Measurements from ENCODE around the gene SCNN1A. TPM values are rescaled to one million over a fixed set of nuclear protein-coding genes. Genes with fewer than 3 reads are reported as not detected.

The SCNN1A gene
- total and polyA plus RNA-seq, 2 experiments from 2014 or later: 21.7 to 28.4 TPM

DNA sequence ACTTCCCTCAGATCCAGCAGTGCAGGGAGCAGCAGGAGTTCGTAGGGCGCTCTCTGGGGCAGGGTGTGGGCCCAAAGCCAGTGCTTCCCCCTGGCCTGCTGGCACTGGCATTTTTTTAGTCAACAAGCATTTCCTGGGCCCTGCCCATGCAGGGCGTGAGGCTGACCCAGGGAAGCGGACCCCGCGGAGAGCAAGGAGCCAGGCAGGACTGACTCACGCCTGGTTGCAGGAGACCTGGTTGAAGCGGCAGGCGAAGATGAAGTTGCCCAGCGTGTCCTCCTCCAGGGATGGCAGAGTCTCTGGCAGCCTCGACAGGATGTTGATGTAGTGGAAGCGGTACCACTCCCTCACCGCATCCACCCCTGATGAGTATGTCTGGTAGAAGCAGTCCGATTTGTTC, 13.5 kb downstream of the SCNN1A start:
- no peak overlapping the region for H3K27ac ChIP-seq
- no peak overlapping the region for H2AFZ ChIP-seq
- H3K9me2 ChIP-seq (replicated peaks; ENCODE audit: insufficient read depth): no peaks in the 10 kb centered on the region
- no peak overlapping the region for H3K4me2 ChIP-seq
- H3K36me3 ChIP-seq (replicated peaks; ENCODE audit: insufficient read depth, low read depth): no peaks in the 10 kb centered on the region
- WGBS (ENCODE audit: low lambda C conversion rate, missing lambda C conversion rate): 97% methylated on average over 14 of the region's 14 CpGs
- H3K27me3 ChIP-seq: no peaks in the 10 kb centered on the region
- no peaks in the 10 kb centered on the region for H4K20me1 ChIP-seq (ENCODE audit: insufficient read depth, poor library complexity, severe bottlenecking)
- DNase-seq (ENCODE audit: low spot score): no peak
- TF ChIP-seq EZH2 (IDR thresholded peaks at IDR 0.05; ENCODE audit: borderline replicate concordance) (no peak), EZH2phosphoT487 (IDR thresholded peaks at IDR 0.05; ENCODE audit: low read depth, severe bottlenecking, unreplicated experiment) (no peak)
- TF ChIP-seq, protein P1, sequence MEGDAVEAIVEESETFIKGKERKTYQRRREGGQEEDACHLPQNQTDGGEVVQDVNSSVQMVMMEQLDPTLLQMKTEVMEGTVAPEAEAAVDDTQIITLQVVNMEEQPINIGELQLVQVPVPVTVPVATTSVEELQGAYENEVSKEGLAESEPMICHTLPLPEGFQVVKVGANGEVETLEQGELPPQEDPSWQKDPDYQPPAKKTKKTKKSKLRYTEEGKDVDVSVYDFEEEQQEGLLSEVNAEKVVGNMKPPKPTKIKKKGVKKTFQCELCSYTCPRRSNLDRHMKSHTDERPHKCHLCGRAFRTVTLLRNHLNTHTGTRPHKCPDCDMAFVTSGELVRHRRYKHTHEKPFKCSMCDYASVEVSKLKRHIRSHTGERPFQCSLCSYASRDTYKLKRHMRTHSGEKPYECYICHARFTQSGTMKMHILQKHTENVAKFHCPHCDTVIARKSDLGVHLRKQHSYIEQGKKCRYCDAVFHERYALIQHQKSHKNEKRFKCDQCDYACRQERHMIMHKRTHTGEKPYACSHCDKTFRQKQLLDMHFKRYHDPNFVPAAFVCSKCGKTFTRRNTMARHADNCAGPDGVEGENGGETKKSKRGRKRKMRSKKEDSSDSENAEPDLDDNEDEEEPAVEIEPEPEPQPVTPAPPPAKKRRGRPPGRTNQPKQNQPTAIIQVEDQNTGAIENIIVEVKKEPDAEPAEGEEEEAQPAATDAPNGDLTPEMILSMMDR (IDR thresholded peaks at IDR 0.05; ENCODE audit: poor library complexity): no peak
- H3K4me1 ChIP-seq (ENCODE audit: insufficient read depth): peaks cover 10% of the 10 kb centered on the region
- peaks cover 2% of the 10 kb centered on the region for H3K79me2 ChIP-seq
- H3K9me3 ChIP-seq (ENCODE audit: low read depth): no peaks in the 10 kb centered on the region
- no peak overlapping the region for H3K4me3 ChIP-seq

DNA sequence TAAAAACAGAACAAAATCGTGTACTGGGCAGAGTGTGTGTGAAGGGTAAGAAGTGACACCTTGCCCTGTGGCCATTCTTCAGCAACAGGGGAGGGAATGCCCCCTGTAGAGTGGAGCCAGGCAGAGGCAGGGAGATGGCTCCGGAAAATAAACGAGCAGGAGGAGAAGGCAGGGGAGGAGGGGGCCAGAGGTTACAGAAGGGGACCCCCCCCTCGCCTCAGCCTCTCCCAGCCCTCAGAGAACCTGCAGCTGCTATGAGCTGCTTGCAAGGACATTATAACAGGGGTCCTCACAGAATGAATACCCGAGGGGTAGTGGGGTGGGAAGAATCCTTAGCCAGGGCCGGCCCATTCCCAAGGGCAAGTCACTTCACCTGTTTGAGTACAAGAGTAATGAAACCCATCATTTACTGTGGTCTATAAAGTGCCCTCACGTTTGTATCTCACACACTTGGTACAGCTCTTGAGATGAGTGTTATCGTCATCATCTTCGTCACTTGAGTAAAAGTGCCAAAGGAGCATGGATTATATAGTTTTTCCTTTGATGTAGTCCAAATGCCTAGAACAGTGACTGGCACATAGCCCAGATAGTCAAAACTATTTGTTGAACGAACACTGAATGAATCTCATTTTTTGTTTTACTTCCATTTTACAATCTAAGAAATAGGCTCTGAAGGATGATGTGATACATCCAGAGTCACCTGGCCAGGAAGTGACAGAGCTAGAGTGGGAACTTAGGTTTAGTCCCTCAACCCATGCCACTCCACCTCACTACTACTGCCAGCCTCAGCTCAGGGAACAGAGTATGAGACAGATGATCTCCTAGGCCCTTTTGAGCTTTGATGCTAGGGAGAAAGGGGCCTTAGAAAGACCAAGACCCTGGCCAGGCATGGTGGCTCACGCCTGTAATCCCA, 14.5 kb downstream of the SCNN1A start:
- peak overlapping the region; percentile 78 for H3K27ac ChIP-seq
- no peak overlapping the region for H3K4me3 ChIP-seq
- H4K20me1 ChIP-seq (ENCODE audit: insufficient read depth, poor library complexity, severe bottlenecking): no peaks in the 10 kb centered on the region
- no peaks in the 10 kb centered on the region for H3K27me3 ChIP-seq
- H3K79me2 ChIP-seq: no peaks in the 10 kb centered on the region
- WGBS (ENCODE audit: low lambda C conversion rate, missing lambda C conversion rate): 81% methylated on average over 11 of the region's 11 CpGs
- H3K4me1 ChIP-seq (ENCODE audit: insufficient read depth): peaks cover 10% of the 10 kb centered on the region
- H3K9me3 ChIP-seq (ENCODE audit: low read depth): no peaks in the 10 kb centered on the region
- no peak overlapping the region for H2AFZ ChIP-seq
- H3K4me2 ChIP-seq: no peak overlapping the region
- TF ChIP-seq EZH2phosphoT487 (IDR thresholded peaks at IDR 0.05; ENCODE audit: low read depth, severe bottlenecking, unreplicated experiment): no peak
- TF ChIP-seq, protein P1 (IDR thresholded peaks at IDR 0.05; ENCODE audit: poor library complexity): no peak
- TF ChIP-seq EZH2 (IDR thresholded peaks at IDR 0.05; ENCODE audit: borderline replicate concordance): no peak
- no peaks in the 10 kb centered on the region for H3K9me2 ChIP-seq (replicated peaks; ENCODE audit: insufficient read depth)
- no peaks in the 10 kb centered on the region for H3K36me3 ChIP-seq (replicated peaks; ENCODE audit: insufficient read depth, low read depth)
- no peak for DNase-seq (ENCODE audit: low spot score)

DNA sequence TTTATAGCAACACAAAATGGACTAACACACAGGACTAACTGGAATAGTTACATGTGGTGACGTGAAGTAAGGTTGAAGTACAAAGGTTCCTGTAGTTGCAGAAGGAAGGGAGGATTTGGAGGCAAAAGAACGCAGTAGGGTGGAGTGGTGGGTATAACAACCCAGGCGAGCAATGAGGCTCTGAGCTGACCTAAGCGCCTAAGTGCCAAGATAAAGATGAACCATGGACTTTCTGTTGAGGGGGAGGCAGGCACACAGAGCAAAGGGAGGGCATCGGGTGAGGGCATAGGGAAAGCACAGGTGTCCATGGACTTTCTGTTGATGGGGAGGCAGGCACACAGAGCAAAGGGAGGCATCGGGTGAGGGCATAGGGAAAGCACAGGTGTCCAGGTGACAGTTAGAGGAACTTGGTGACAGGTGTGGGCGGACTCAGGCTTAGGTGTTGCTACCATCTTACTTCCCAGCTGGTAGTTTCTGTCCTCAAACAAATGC, 15.2 kb downstream of the SCNN1A start:
- no peaks in the 10 kb centered on the region for H3K9me2 ChIP-seq (replicated peaks; ENCODE audit: insufficient read depth)
- H4K20me1 ChIP-seq (ENCODE audit: insufficient read depth, poor library complexity, severe bottlenecking): no peaks in the 10 kb centered on the region
- no peak for DNase-seq (ENCODE audit: low spot score)
- no peak overlapping the region for H3K4me2 ChIP-seq
- TF ChIP-seq, protein P1 (IDR thresholded peaks at IDR 0.05; ENCODE audit: poor library complexity): no peak
- TF ChIP-seq EZH2phosphoT487 (IDR thresholded peaks at IDR 0.05; ENCODE audit: low read depth, severe bottlenecking, unreplicated experiment) (no peak), EZH2 (IDR thresholded peaks at IDR 0.05; ENCODE audit: borderline replicate concordance) (no peak)
- peak overlapping the region; percentile 78 for H3K27ac ChIP-seq
- no peaks in the 10 kb centered on the region for H3K79me2 ChIP-seq
- no peaks in the 10 kb centered on the region for H3K27me3 ChIP-seq
- H3K4me1 ChIP-seq (ENCODE audit: insufficient read depth): peaks cover 10% of the 10 kb centered on the region
- H3K36me3 ChIP-seq (replicated peaks; ENCODE audit: insufficient read depth, low read depth): no peaks in the 10 kb centered on the region
- H3K4me3 ChIP-seq: no peak overlapping the region
- 79% methylated on average over 7 of the region's 7 CpGs for WGBS (ENCODE audit: low lambda C conversion rate, missing lambda C conversion rate)
- H3K9me3 ChIP-seq (ENCODE audit: low read depth): no peaks in the 10 kb centered on the region
- H2AFZ ChIP-seq: no peak overlapping the region
